ENCODE measurements around the gene CEP43.
A peak's percentile ranks its signal among the peaks of the same experiment; 100 is the strongest.

DNA sequence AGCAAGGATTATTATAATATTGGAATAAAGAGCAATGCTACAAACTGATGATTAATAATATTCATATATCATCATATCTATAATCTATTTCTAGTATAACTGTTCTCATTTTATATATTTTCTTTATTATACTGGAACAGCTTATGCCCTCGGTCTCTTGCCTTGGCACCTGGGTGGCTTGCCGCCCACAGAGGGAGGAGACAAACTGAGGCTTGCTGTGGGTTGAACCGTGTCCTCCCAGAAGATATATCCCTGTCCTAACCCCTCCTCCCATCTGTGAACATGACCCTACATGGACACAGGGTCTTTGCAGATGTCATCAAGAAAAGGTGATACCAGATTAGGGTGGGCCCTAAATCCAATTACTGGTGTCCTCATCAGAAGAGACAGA, 47.5 kb upstream of the CEP43 start:
- no peak for TF ChIP-seq EZH2 (IDR thresholded peaks at IDR 0.05; ENCODE audit: low read length, unreplicated experiment)
- TF ChIP-seq, protein P1, sequence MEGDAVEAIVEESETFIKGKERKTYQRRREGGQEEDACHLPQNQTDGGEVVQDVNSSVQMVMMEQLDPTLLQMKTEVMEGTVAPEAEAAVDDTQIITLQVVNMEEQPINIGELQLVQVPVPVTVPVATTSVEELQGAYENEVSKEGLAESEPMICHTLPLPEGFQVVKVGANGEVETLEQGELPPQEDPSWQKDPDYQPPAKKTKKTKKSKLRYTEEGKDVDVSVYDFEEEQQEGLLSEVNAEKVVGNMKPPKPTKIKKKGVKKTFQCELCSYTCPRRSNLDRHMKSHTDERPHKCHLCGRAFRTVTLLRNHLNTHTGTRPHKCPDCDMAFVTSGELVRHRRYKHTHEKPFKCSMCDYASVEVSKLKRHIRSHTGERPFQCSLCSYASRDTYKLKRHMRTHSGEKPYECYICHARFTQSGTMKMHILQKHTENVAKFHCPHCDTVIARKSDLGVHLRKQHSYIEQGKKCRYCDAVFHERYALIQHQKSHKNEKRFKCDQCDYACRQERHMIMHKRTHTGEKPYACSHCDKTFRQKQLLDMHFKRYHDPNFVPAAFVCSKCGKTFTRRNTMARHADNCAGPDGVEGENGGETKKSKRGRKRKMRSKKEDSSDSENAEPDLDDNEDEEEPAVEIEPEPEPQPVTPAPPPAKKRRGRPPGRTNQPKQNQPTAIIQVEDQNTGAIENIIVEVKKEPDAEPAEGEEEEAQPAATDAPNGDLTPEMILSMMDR (conservative IDR thresholded peaks at IDR 0.05; ENCODE audit: low read depth, low read length), result peak; percentile 9; the same call in 1 of the 2 replicates
- no peak for TF ChIP-seq EZH2phosphoT487 (IDR thresholded peaks at IDR 0.05; ENCODE audit: borderline replicate concordance, low read length)

All from PC-3 (cell line).